ENCODE measurements around the gene SLC35E1.
"Not testable (repeated sequence)": the region's sequence is repeated elsewhere in the genome, so short reads cannot be mapped to it uniquely, and the experiment has no call there.

SLC35E1 gene

DNA sequence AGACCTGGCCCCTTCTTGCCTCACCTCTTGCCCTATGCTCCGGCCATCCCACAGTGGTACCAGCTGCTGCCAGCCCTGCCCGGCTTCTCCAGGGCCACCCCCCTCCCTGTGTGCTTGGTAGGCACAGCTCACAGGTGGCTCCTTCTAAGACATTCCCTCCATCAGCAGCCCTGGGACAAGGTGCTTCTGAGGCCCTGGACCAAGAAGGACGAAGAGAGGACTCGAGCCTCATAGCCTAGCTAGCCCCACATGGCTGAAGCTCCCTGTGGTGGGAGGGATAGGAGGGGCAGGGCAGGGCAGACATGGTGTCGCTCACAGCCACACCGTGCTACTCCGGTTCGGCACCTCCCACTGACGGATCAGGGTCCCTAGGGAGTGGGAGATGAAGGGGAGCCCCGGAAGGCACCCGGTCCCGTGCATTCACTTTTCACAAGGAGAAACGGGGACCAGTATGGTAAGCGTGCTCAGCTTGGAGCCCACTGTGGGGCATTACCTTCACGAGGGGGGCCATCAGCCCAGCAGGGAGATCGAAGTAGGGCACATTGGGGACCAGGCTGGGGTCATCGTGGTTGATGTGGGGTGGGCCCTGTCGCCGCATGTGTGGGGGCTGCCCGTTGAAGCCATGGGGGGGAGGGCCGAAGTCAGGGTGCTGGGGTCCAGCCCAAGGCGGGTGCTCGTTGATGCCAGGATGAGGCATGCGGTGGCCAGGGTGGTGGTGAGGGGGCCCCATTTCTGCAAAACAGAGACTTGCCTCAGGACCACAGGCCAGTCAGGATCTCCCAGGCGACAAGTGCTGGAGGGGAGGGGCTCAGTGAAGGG lies 49.4 kb downstream of the SLC35E1 start:
- no peak for DNase-seq (ENCODE audit: low spot score)

DNA sequence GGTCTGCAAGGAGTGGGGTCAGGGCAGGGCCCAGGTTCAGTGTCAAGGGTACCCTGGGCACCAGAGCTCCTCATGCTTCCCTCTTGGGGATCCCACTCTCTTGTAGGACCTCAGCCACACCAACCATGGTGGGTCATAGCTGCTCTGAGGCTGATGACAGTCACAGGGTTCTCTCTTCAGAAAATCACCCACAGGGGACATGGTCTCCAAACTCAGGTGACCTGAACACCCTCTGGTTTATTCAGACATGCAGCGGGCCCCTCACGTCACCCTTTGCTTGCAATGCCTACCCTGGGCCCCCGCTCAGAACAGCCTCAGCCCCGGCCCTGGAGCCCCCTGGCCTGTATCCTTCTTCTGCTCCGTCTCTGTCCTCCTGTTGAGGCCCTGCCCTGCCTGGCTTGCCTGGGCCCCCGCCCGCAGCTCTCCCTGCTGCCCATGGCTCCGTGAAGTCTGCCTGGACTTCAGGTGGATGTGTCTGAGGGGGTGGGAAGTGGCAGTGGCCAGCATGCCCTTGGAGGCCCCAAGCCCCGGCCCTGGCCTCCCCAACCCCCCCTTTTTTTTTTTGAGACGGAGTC lies 50.4 kb downstream of the SLC35E1 start:
- no peak for DNase-seq (ENCODE audit: low spot score)

DNA sequence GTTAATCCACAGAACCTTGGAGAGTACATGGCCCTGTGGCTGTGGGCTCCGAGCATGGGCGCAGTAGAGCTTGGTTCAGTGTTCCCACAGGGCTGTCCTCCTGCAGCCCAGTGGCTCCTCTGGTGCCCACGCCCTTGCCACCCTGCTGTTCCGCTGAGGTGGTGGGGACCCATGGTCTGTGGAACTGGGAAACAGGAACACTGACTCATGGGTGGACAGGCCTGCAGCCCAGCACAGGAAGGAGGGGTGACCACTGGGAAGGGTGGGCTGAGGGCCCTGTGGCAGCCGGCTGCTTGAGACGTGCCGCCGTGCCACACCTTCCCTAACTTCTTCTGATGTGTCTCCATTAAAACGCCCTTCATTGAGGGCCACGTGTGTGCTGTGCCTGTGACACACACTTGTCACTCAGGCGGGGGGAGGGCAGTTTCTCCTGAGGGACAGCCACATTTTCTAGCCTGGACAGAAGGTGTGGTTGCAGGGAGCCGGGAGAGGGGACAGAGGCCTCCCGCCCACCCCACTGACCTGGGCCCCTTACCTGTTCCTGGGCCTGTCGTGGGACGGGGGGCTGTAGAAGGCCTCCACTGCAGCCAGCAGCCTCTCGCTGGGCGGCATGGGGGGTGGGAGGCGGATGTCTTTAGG lies 51.1 kb downstream of the SLC35E1 start:
- DNase-seq (ENCODE audit: low spot score) = no peak

DNA sequence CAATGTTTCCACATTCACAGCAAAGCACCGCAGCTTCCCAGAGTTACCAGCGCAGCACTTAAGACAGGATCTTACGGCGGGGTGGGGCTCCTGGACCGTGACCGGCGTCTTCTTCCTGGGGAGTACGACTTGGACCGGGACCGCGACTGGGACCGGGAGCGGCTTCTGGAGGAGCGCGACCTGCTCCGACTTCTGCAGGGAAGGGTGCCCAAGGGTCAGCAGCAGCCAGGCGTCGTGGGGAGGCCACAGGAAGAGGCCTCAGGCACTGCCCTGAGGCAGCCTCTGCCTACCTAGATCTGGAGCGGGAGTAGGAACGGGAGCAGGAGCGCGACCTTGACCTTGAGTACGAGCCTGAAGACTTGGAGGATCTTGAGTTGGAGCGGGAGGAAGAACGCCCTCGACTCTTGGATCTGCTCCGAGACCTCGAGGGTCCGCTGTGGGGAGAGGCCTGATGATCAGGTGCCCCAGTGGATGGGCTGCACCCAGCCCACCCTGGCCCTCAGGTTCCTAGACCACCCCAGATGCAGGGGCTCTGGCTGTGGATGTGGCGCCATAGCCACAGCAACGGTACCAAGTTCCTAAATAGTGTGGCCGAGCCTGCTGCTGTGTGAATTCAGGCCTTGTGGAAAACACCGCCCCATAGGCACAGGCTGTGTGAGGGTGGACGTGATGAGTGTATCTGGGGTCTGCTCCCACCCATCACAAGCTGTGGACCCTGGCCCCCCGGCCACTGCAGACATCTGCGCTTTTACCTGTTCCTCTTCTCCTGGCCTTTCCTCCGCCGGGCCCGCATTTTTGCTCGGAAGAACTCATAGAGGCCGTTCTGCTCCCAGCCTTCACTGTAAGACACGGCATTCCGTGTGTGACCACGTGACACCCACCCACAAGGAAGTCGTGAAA lies 51.9 kb downstream of the SLC35E1 start:
- no peak for DNase-seq (ENCODE audit: low spot score)

DNA sequence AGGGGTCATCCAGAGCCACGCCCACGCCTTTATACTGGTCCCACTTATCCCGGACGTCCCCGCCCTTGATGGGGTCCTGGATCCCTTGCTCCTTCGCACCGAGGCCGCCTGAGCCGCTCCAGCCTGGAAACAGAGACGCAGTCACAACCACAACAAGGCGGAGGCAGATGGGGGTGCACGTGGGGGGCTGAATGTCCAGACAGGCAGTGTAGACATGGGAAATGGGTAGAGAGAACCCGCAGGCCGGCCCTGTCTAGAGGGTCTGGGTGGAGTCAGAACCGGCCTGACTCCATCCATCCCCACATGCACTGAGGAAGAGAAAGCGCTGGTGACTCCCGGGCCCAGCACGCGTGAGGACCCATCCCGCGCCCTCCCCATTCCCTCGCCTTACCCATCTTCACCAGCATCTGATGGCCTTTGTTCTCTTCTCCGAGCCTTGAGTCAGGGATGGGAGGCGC lies 53.0 kb downstream of the SLC35E1 start:
- no peak for DNase-seq (ENCODE audit: low spot score)

DNA sequence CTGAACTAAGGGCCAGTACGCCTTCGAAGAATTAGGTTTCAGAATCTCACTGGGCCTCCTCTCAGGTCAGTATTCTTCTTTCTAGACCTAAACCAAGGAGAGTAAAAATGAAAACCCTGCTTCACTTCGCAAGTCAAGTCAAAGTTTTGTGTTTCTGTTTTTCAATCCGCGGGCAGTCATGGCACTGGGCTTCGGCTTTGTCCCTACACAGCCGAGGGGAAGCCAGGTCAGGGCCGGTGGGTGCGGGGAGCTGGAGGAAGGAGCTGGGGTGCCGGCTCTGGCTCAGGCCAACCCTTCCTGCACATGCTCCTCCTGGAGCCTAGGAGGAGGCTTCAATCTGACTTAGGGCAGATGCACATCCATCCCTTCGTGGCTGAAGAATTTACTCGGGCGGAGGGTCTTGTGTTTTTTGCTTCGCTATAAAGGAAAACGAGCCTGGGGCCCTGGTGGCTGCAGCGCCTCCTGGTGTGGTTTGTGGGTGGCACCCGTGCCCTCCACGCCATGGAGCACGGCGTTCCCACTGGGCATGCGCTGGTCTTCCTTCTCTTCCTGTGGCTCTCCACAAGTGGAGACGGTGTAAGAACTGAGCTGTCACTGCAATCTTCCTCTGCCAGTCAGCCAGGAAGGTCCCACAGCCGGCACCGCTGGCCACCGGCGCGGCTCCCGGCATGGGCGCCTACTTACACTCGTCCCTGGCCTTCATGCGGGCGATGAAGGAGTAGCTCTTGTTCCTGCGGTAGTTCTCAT lies 53.6 kb downstream of the SLC35E1 start:
- no peak for DNase-seq (ENCODE audit: low spot score)

DNA sequence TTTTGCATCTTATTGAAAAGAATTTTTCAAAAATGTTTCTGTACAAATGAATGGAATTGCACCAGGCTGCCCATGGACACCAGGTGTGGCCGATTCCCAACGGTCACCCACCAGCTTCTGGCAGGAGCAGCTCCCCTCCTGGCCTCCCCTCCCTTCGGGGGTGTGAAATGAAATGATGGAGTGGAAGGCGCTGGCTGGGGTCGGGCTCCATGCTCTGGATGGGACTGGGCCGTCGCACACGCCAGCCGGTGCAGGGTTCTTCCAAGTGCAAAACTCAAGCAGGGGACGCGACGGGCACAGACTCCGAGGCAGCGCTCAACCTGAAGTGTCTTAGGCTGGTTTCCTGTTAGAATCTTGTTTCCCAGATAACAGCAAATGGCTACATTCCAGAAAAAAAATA lies 54.2 kb downstream of the SLC35E1 start:
- no peak for DNase-seq (ENCODE audit: low spot score)

DNA sequence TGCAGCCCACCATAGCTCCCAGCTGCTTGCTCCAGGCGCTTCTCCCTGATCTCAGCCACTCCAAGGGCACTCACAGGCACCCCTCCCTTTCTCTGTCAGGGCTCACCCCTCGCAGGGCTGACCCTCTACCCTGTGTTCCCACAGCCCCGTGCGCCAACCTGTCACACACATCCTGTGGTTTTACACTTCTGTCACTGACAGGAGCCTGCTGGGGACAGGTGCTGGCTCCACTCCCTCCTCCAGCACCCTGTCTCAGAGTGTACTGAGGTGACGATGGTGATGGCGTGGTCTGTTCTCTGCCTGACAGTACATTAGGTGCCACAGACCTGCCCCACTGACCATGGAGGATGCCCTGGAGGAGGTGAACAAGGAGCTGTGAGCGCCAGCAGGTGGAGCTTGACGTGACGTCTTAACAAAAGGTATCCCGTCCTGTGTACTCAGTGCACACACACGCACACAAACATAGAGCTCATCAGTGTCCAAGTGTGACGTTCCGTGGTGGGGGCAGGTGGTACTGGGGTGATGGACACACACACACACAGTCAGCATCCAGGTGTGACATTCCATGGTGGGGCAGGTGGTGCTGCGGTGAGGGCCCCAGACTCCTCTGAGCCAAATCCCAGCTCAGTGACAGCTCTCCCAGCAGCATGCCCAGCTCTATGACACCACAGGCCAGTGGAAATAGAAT lies 55.1 kb downstream of the SLC35E1 start:
- no peak for DNase-seq (ENCODE audit: low spot score)

DNA sequence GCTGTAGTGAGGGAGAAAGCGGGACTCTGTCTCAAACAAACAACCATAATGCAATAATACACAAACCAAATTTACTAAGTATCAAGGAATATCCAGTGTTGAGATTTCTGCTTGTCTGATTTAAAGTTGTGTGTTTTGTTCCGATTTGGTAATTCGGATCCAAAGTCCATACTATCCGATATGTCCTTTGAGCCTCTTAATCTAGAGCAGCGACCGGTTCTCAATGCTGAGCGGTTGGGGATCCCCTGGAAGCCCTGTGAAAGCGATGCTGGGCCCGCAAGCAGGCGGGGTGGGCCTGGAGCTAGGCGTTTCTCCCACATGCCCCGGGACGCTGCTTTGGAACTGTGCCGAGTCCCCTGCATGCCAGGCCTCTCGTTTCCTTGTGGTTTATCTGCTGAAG lies 55.8 kb downstream of the SLC35E1 start:
- no peak for DNase-seq (ENCODE audit: low spot score)

DNA sequence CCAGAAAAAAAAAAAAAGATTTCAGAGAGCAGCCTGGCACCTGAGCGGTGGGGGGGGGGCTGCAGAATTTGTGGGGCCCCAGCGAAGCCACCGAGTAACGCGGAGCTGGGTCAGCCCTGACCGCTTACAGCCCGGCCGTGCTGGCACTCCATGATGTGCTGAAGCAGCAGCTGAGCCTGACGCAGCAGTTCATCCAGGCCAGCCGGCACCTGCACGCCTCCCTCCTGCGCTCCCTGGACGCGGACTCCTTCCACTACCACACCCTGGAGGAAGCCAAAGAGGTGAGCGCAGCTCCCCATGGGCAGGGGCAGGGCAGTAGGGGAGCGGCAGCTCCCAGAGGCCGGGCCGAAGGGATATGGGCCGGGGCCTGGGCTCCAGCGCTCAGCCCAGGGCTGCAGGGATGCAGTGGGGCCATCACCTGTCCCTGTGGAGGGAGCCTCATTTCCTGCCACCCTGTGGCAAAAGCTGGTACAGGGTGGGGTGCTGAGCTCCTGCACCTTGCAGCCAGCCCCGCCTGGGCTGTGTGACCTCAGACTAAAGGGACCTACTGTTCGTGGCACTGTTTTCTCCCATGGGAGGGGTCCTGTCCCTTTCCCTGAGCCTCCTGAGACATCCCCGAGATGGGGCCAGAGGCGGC lies 57.7 kb downstream of the SLC35E1 start:
- no peak for DNase-seq (ENCODE audit: low spot score)

DNA sequence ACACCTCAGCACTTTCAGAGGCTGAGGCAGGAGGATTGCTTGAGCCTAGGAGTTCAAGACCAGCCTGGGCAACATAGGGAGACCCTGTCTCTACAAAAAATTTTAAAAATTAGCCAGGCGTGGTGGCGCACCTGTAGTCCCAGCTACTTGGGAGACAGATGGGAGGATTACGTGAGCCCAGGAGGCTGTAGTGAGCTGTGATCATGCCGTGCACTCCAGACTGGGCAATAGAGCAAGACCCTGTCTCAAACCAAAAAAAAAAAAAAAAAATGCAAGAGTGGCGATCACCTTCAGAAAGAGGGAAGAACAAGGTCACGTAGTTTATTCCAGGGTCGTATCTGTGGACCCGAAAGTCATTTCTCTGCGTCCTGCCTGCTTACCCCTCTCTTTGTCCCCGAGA lies 59.6 kb downstream of the SLC35E1 start:
- not testable (repeated sequence) for DNase-seq (ENCODE audit: low spot score)

DNA sequence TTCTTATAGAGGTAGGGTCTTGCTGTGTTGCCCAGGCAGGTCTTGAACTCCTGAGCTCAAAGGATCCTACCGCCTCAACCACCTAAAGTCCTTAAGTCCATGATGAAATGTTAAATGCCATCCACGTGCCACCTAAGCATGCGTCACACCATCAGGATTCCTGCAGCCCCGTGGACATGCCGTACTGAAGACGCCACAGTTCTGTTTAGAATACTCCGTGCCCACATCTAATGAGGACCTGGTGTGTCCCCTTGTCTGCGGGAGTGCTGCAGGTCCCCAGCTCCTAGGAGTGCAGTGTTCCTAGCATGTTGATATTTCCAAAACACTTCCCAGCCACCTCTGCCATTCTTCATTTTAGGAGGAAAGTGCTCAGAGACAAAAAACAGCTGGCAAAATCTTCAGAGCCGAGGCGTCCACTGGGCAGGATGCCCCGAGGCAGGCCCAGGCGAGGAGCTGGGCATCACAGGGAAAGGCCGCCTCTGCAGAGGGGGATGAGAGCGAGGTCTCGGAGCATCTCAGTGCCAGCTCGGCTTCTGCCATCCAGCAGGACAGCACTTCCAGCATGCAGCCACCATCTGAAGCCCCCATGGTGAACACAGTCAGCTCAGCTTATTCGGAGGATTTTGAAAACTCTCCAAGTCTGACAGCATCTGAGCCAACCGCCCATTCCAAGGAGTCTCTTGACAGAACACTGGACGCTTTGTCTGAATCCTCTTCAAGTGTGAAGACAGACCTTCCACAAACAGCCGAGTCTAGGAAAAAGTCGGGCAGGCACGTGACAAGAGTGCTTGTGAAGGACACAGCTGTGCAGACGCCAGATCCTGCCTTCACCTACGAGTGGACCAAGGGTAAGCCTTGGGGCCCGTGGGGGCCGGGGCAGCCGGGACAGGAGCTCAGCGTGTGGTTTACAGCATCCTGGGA lies 62.8 kb downstream of the SLC35E1 start:
- no peak for DNase-seq (ENCODE audit: low spot score)

DNA sequence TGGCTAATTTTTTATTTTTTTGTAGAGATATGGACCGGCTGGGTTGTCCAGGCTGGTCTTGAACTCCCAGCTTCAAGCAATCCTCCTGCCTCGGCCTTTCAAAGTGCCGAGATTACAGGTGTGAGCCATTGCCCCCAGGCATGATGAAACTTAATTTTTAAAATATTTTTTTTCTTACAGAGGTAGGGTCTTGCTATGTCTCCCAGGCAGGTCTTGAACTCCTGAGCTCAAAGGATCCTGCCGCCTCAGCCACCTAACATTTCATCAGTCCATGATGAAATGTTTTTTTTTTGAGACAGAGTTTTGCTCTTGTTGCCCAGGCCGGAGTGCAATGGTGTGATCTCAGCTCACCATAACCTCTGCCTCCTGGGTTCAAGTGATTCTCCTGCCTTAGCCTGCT lies 63.7 kb downstream of the SLC35E1 start:
- DNase-seq (ENCODE audit: low spot score) = no peak

DNA sequence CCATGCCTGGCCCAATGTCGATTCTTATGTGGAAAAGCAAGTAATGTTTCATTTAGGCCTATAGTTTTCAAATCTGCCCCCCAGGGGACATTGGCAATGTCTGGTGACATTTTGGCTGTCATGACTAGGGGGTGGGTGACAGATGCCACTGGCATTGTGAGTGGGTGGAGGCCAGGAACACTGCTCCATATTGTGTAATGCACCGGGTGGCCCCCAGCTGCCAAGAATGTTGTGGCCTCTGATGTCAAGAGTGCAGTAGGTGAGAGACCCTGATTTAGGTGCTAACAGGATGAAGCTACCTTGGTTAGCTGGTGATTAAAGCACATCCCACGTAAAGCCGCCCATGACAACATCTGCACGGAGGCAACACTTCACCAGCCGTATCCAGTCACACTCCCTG lies 65.3 kb downstream of the SLC35E1 start:
- DNase-seq (ENCODE audit: low spot score) = no peak

DNA sequence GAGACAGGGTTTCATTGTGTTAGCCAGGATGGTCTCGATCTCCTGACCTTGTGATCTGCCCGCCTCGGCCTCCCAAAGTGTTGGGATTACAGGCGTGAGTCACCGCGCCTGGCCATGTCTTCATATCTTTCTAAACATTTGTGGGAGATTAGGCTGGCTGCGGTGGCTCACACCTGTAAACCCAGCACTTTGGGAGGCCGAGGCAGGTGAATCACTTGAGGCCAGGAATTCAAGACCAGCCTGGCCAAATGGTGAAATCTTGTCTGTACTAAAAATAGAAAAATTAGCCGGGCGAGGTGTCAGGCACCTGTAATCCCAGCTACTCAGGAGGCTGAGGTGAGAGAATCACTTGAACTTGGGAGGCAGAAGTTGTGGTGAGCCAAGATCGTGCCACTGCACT lies 66.1 kb downstream of the SLC35E1 start:
- DNase-seq (ENCODE audit: low spot score) = not testable (repeated sequence)

DNA sequence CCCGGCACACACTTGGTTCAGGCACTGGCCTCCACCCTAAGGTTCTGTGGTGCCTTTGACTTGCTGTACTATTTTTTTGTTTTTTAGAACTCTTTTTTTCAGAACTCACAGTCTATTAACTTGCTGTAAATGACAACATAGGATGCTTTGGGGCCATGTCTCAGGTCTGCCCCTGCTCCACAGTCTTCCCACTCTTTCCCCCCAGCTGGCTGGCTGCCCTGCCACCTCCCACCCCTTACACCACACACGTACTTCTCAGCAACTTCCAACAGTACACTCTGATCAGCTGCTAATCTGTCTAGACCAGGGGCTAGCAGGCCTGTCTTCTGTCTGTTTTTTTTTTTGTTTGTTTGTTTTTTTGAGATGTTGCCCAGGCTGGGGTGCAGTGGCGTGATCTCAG lies 67.9 kb downstream of the SLC35E1 start:
- DNase-seq (ENCODE audit: low spot score) = no peak

Data from LoVo (cell line).